ENCODE measurements around the gene AARSD1. TPM values are rescaled to one million over a fixed set of nuclear protein-coding genes. Genes with fewer than 3 reads are reported as not detected.

AARSD1 gene
- total RNA-seq, 2 experiments from 2014 or later, result 54.3 to 57.5 TPM

DNA sequence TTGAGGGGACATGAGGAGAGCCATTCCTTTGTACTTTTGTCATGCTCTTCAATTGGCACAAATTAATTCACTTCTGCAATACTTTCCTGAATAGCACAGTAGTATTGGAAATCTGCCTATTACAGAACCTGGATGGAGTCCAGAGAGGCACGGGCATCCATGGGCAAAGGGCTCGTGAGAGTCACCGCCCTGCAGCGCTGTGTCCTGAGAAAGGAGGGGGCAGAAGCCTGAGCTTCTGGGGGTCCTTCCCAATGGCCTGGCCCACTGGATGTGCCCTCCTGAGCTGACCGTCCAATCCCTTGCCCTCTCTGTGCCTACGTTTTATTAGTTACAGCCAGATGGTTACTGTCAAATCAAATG, 60.2 kb downstream of the AARSD1 start:
- intact Hi-C loops (cut with micrococcal nuclease), result no loop called here
- ChIA-PET POLR2A (interaction anchor here (0.5 to 0.9 kb wide), 2 partner anchors 70 to 81 kb away, joined by 3 read pairs; no protein-coding TSS in a partner anchor), CTCF (no interaction called here)
- H3K4me3 Mint-ChIP-seq, result no peak overlapping the region
- no peaks in the 10 kb centered on the region for H3K4me1 Mint-ChIP-seq (ENCODE audit: low read depth)
- H3K27ac Mint-ChIP-seq, result no peak overlapping the region
- H3K36me3 Mint-ChIP-seq (ENCODE audit: low read depth), result no peaks in the 10 kb centered on the region
- no peaks in the 10 kb centered on the region for H3K9me3 Mint-ChIP-seq
- DNase-seq (no peak), ATAC-seq (no peak)
- TF ChIP-seq, protein P1, sequence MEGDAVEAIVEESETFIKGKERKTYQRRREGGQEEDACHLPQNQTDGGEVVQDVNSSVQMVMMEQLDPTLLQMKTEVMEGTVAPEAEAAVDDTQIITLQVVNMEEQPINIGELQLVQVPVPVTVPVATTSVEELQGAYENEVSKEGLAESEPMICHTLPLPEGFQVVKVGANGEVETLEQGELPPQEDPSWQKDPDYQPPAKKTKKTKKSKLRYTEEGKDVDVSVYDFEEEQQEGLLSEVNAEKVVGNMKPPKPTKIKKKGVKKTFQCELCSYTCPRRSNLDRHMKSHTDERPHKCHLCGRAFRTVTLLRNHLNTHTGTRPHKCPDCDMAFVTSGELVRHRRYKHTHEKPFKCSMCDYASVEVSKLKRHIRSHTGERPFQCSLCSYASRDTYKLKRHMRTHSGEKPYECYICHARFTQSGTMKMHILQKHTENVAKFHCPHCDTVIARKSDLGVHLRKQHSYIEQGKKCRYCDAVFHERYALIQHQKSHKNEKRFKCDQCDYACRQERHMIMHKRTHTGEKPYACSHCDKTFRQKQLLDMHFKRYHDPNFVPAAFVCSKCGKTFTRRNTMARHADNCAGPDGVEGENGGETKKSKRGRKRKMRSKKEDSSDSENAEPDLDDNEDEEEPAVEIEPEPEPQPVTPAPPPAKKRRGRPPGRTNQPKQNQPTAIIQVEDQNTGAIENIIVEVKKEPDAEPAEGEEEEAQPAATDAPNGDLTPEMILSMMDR (IDR thresholded peaks at IDR 0.05), result no peak
- H3K27me3 Mint-ChIP-seq, result peaks cover 5% of the 10 kb centered on the region

DNA sequence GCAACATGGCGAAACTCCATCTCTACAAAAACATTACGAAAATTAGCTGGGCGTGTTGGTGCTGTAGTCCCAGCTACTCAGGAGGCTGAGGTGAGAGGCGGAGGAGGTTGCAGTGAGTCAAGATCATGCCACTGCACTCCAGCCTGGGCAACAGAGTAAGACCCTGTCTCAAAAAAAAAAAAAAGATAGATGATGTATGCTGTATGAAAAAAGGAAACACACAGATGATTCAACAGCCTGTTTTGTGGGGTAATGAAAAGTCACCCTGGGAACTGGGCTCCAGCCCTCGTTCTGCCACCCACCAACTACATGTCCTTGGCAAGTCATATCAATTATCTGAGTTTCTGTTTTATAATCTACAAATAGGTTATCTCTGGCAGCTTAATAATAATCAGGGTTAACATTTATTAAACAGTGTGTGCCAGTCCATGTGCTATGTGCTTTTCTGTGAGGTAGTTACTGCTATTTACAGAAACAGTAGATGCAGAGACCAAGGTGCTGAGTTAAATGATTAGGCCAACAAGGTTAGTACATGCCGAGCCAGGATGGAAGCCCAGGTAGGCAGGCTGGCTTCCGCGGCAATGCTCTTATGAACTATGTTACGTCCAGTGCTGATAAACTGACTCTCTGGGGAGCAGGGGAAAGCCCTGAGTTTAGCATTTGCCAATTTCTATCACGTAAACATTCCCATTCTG, 62.6 kb downstream of the AARSD1 start:
- H3K9me3 Mint-ChIP-seq, result no peaks in the 10 kb centered on the region
- H3K27ac Mint-ChIP-seq, result no peak overlapping the region
- no peak for DNase-seq
- no peaks in the 10 kb centered on the region for H3K36me3 Mint-ChIP-seq (ENCODE audit: low read depth)
- TF ChIP-seq, protein P1 (IDR thresholded peaks at IDR 0.05), result no peak
- no peaks in the 10 kb centered on the region for H3K4me1 Mint-ChIP-seq (ENCODE audit: low read depth)
- ChIA-PET POLR2A (no interaction called here), CTCF (no interaction called here)
- no peak for ATAC-seq
- intact Hi-C loops (cut with micrococcal nuclease), result no loop called here
- H3K4me3 Mint-ChIP-seq, result no peak overlapping the region
- peaks cover 6% of the 10 kb centered on the region for H3K27me3 Mint-ChIP-seq

Other genes with a start within 250 kb of the AARSD1 start
- 10 to 100 TPM; 23.1 to 25.5 TPM for gene EZH1, start 219.4 kb downstream of the AARSD1 start, total RNA-seq
- not detected for gene RAMP2, start 203.2 kb downstream of the AARSD1 start, total RNA-seq
- 10 to 100 TPM; 63.4 to 67.2 TPM for gene VPS25, start 191.0 kb downstream of the AARSD1 start, total RNA-seq
- gene WNK4, start 183.8 kb downstream of the AARSD1 start, total RNA-seq, result under 1 TPM; 0.65 to 0.72 TPM
- 10 to 100 TPM; 24.9 to 27.9 TPM for gene COA3, start 165.8 kb downstream of the AARSD1 start, total RNA-seq
- gene CNTD1, start 165.6 kb downstream of the AARSD1 start, total RNA-seq, result under 1 TPM in 1 of 2 experiments, not detected in 1; 0.23 TPM
- gene BECN1, start 140.2 kb downstream of the AARSD1 start, total RNA-seq, result 10 to 100 TPM; 72.0 to 74.1 TPM
- gene PSME3, start 131.1 kb downstream of the AARSD1 start, total RNA-seq, result 100 to 1,000 TPM; 124 to 132 TPM
- gene AOC2, start 119.9 kb downstream of the AARSD1 start, total RNA-seq, result 1 to 10 TPM; 3.0 to 3.3 TPM
- 1 to 10 TPM; 2.0 to 2.9 TPM for gene AOC3, start 113.3 kb downstream of the AARSD1 start, total RNA-seq
- not detected for gene G6PC1, start 63.7 kb downstream of the AARSD1 start, total RNA-seq
- 1 to 10 TPM; 2.2 to 2.8 TPM for gene PTGES3L, start 15.6 kb upstream of the AARSD1 start, total RNA-seq
- gene RUNDC1, start 16.1 kb upstream of the AARSD1 start, total RNA-seq, result 10 to 100 TPM; 16.1 to 17.0 TPM
- 1,000 to 10,000 TPM; 1,640 to 1,647 TPM for gene RPL27, start 34.0 kb upstream of the AARSD1 start, total RNA-seq
- 10 to 100 TPM; 33.4 to 35.8 TPM for gene IFI35, start 42.3 kb upstream of the AARSD1 start, total RNA-seq
- 10 to 100 TPM; 35.9 to 39.4 TPM for gene VAT1, start 57.9 kb upstream of the AARSD1 start, total RNA-seq
- not detected for gene RND2, start 60.8 kb upstream of the AARSD1 start, total RNA-seq
- 10 to 100 TPM; 84.5 to 92.9 TPM for gene BRCA1, start 160.9 kb upstream of the AARSD1 start, total RNA-seq
- gene NBR1, start 206.8 kb upstream of the AARSD1 start, total RNA-seq, result 10 to 100 TPM; 45.6 to 46.5 TPM
- gene TMEM106A, start 247.4 kb upstream of the AARSD1 start, total RNA-seq, result 1 to 10 TPM; 9.2 to 9.8 TPM